ENCODE data around the gene IVL. TPM values are rescaled to one million over a fixed set of nuclear protein-coding genes. Genes with fewer than 3 reads are reported as not detected.

The IVL gene, protein sequence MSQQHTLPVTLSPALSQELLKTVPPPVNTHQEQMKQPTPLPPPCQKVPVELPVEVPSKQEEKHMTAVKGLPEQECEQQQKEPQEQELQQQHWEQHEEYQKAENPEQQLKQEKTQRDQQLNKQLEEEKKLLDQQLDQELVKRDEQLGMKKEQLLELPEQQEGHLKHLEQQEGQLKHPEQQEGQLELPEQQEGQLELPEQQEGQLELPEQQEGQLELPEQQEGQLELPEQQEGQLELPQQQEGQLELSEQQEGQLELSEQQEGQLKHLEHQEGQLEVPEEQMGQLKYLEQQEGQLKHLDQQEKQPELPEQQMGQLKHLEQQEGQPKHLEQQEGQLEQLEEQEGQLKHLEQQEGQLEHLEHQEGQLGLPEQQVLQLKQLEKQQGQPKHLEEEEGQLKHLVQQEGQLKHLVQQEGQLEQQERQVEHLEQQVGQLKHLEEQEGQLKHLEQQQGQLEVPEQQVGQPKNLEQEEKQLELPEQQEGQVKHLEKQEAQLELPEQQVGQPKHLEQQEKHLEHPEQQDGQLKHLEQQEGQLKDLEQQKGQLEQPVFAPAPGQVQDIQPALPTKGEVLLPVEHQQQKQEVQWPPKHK
- total RNA-seq, result not detected

DNA sequence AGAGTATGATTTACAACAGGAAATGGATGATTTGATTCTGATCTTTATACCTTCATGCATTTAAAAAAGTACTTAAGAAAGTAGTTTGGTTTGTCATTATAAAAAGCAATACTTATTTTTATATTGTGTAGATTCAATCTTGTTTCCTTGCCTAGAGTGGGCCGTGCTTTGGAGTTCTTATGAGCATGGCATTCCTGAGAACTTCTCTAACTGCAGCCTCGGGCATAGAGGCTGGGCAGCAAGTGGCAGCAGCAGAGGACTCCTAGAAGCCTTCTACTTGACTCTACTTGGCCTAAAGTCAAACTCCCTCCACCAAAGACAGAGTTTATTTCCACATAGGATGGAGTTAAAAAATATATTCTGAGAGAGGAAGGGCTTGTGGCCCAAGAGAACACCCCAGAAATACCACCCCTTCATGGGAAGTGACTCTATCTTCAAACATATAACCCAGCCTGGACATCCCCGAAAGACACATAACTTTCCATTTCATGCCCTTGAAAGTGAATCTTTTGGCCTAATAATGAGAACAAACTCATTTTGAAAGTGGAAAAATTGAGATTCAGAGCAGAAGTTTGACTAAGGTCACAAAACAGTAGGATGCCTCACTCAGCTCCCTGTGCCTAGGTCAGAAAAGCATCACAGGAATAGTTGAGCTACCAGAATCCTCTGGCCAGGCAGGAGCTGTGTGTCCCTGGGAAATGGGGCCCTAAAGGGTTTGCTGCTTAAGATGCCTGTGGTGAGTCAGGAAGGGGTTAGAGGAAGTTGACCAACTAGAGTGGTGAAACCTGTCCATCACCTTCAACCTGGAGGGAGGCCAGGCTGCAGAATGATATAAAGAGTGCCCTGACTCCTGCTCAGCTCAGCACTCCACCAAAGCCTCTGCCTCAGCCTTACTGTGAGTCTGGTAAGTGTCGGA is at the start of gene IVL:
Gene IVL (plus strand): TSS at position 861 of the 916 bp plus-strand sequence. CDS start 1,252 bp downstream, outside the sequence.
- Mint-ChIP-seq H3K4me3 (no peak within 1 kb of the TSS), H3K27me3 (ENCODE audit: low read depth) (peaks cover 3% of the 10 kb centered on the region), H3K4me1 (ENCODE audit: low read depth) (no peaks in the 10 kb centered on the region), H3K27ac (no peak within 1 kb of the TSS), H3K9me3 (ENCODE audit: insufficient read depth) (no peaks in the 10 kb centered on the region), H3K36me3 (ENCODE audit: low read depth) (no peaks in the 10 kb centered on the region)
- ChIA-PET CTCF (no interaction called here), POLR2A (no interaction called here)
- no peak for DNase-seq
- ATAC-seq, result no peak

DNA sequence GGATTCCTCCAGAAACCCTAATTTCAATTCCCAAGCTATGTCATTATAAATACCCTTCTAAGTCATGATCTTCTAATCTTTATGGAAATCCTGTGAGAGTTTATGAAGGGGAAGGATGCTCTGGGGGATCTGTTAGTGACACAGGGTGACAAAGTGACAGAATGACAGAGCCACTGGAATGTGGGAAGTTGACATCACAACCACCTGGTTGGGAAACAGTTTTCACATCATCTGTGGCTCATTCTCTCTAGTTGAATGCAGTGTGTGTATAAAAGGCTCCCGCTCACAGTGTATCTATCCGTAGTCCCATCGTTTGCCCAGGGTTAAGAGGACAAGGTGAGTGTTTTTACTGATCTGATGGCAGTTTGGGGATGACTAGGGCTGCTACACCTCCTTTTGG is 48.6 kb upstream of the IVL start, which contains the start of gene LCE7A:
Gene LCE7A (plus strand): TSS at position 301 of the 400 bp plus-strand sequence. CDS start 702 bp downstream, outside the sequence.
- Mint-ChIP-seq H3K27me3 (ENCODE audit: low read depth) (peaks cover 2% of the 10 kb centered on the region), H3K27ac (no peak within 1 kb of the TSS), H3K4me3 (no peak within 1 kb of the TSS), H3K9me3 (ENCODE audit: insufficient read depth) (no peaks in the 10 kb centered on the region), H3K4me1 (ENCODE audit: low read depth) (no peaks in the 10 kb centered on the region), H3K36me3 (ENCODE audit: low read depth) (no peaks in the 10 kb centered on the region)
- ChIA-PET POLR2A (no interaction called here), CTCF (interaction anchor here (2.0 kb wide), 1 partner anchor 11 kb away, joined by 6 read pairs; no protein-coding TSS in a partner anchor)
- ATAC-seq (no peak), DNase-seq (no peak)

DNA sequence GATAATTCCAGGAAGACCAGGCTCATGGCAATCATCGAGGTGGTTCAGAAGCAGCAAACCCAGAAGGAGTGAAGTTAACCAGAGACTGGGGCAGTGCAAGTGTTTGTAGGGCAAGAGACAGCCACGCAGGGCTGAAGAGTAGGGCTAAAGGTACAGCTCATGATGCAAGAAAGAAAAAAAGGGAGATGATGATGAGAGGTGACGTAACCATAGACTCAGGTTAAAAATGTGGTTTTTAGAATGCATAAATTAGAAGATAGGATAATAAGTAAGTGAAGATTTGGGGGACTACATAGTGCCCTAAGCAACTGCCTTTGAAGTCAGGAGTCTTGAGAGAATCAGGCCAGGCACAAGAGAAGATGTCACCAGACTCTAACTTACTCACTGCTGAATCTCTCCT is 48.2 kb upstream of the IVL start:
- CTCF ChIA-PET, result interaction anchor here (2.0 kb wide), 1 partner anchor 10 kb away, joined by 6 read pairs; no protein-coding TSS in a partner anchor
- DNase-seq (no peak), ATAC-seq (no peak)
- H3K4me1 Mint-ChIP-seq (ENCODE audit: low read depth), result no peaks in the 10 kb centered on the region
- no peak overlapping the region for H3K4me3 Mint-ChIP-seq
- POLR2A ChIA-PET, result no interaction called here
- no peaks in the 10 kb centered on the region for H3K9me3 Mint-ChIP-seq (ENCODE audit: insufficient read depth)
- H3K27me3 Mint-ChIP-seq (ENCODE audit: low read depth), result peaks cover 2% of the 10 kb centered on the region
- no peak overlapping the region for H3K27ac Mint-ChIP-seq
- no peaks in the 10 kb centered on the region for H3K36me3 Mint-ChIP-seq (ENCODE audit: low read depth)

DNA sequence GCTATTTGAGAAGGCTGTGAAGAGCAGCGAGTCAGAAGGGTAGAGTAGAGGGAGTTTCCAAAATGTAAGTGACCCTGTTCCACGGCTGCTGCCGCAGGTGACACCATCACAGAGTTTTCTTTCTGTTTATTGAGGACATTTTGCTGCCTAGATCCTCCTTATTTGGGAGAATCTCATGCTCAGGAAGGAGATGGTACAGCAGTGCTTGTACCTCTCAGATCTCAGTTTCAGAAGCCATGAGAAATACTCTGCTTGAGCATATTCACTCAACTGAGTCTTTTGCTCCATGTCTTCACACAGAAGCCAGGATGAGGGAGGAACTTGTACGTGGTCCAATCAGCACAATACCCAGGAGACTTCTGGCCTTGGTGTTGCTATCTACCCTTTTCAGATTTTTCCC is 47.0 kb upstream of the IVL start:
- H3K4me3 Mint-ChIP-seq, result no peak overlapping the region
- H3K9me3 Mint-ChIP-seq (ENCODE audit: insufficient read depth), result no peaks in the 10 kb centered on the region
- H3K4me1 Mint-ChIP-seq (ENCODE audit: low read depth), result no peaks in the 10 kb centered on the region
- DNase-seq (no peak), ATAC-seq (no peak)
- CTCF ChIA-PET, result interaction anchor here (1.2 kb wide), 1 partner anchor 9 kb away, joined by 7 read pairs; no protein-coding TSS in a partner anchor
- POLR2A ChIA-PET, result no interaction called here
- H3K36me3 Mint-ChIP-seq (ENCODE audit: low read depth), result no peaks in the 10 kb centered on the region
- H3K27ac Mint-ChIP-seq, result no peak overlapping the region
- peaks cover 2% of the 10 kb centered on the region for H3K27me3 Mint-ChIP-seq (ENCODE audit: low read depth)

DNA sequence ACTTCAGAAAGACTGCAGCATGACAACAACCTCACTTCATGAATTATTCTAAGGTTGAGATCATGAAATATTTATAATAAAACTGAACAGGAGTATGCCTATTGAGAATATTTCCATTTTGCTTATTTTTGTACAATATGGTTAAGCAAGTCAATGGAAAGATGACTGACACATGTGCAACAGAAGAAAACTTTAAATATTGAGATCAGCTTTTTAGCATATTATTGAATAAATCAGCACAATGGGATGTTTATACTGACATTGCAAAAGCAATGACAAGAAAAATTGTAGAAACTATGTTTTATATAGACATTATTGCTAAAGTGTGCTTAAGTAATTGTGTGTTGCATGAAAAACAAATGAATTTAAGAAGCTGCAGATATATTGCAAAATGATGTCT is 43.9 kb upstream of the IVL start:
- no peak overlapping the region for H3K4me3 Mint-ChIP-seq
- H3K27me3 Mint-ChIP-seq (ENCODE audit: low read depth), result peaks cover 2% of the 10 kb centered on the region
- CTCF ChIA-PET, result no interaction called here

DNA sequence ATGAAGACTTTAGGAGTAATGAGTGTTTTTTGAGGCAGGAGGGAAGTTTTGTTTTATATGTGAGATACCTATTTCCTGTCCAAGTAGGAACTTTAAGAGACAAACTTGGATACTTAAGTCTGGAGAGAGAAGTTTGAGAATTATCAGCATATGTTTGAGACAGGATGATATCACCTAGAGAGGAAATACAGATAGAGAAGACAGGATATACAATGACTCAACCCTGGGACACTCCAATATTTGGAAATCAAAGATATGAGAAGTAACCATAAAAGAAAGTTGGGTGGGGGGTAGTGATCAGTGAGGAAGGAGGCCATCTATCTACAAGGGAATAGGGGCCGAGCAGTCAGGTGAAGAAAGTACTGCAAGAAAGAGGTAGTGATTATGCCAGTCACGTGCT is 42.0 kb upstream of the IVL start:
- Mint-ChIP-seq H3K4me1 (ENCODE audit: low read depth) (no peaks in the 10 kb centered on the region), H3K9me3 (ENCODE audit: insufficient read depth) (no peaks in the 10 kb centered on the region), H3K4me3 (no peak overlapping the region), H3K27ac (no peak overlapping the region), H3K27me3 (ENCODE audit: low read depth) (peaks cover 2% of the 10 kb centered on the region), H3K36me3 (ENCODE audit: low read depth) (no peaks in the 10 kb centered on the region)
- DNase-seq, result no peak
- POLR2A ChIA-PET, result no interaction called here
- CTCF ChIA-PET, result no interaction called here
- no peak for ATAC-seq

More for the DNA sequence above, 43.9 kb upstream of the IVL start:
- Mint-ChIP-seq H3K27ac (no peak overlapping the region), H3K9me3 (ENCODE audit: insufficient read depth) (no peaks in the 10 kb centered on the region), H3K4me1 (ENCODE audit: low read depth) (no peaks in the 10 kb centered on the region), H3K36me3 (ENCODE audit: low read depth) (no peaks in the 10 kb centered on the region)
- ATAC-seq (no peak), DNase-seq (no peak)
- POLR2A ChIA-PET, result no interaction called here

DNA sequence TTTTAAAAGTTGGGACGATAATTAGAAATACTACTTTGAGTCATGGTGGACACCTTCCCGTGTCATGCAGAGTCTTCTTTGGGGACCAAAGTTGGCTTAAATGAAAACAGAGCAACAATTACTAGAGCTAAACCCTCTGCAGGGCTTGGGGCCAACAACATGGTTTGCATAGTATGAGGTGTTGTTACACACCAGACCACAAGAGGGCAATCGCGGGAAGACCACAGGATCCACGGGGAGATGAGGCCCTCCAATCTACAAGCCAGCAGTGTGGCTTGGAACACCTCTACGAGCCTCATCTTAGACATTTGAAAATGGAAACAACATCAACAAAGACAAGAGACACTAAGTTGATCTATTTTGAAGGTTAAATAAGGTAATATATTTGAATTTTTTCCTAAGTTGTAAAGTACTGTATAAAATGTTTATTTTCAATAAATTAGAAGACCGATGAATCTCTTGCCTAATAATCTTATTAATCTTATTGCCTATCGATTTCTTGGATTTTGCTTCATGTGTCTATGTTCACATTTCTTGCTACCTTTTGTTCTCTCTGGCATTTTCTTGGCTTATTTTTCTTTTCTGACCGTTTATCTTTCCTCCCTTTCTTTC is 38.4 kb upstream of the IVL start:
- H3K27ac Mint-ChIP-seq, result no peak overlapping the region
- no peaks in the 10 kb centered on the region for H3K36me3 Mint-ChIP-seq (ENCODE audit: low read depth)
- no peak overlapping the region for H3K4me3 Mint-ChIP-seq
- DNase-seq (peak; percentile 71), ATAC-seq (peak; percentile 80)
- no peaks in the 10 kb centered on the region for H3K9me3 Mint-ChIP-seq (ENCODE audit: insufficient read depth)
- H3K4me1 Mint-ChIP-seq (ENCODE audit: low read depth), result no peaks in the 10 kb centered on the region
- CTCF ChIA-PET, result interaction anchor here (0.7 to 2.4 kb wide), 10 partner anchors 8 to 364 kb away, joined by 3 to 11 read pairs (median 6); partner anchors contain the start of genes LCE7A and SMCP
- POLR2A ChIA-PET, result no interaction called here
- H3K27me3 Mint-ChIP-seq (ENCODE audit: low read depth), result no peaks in the 10 kb centered on the region

DNA sequence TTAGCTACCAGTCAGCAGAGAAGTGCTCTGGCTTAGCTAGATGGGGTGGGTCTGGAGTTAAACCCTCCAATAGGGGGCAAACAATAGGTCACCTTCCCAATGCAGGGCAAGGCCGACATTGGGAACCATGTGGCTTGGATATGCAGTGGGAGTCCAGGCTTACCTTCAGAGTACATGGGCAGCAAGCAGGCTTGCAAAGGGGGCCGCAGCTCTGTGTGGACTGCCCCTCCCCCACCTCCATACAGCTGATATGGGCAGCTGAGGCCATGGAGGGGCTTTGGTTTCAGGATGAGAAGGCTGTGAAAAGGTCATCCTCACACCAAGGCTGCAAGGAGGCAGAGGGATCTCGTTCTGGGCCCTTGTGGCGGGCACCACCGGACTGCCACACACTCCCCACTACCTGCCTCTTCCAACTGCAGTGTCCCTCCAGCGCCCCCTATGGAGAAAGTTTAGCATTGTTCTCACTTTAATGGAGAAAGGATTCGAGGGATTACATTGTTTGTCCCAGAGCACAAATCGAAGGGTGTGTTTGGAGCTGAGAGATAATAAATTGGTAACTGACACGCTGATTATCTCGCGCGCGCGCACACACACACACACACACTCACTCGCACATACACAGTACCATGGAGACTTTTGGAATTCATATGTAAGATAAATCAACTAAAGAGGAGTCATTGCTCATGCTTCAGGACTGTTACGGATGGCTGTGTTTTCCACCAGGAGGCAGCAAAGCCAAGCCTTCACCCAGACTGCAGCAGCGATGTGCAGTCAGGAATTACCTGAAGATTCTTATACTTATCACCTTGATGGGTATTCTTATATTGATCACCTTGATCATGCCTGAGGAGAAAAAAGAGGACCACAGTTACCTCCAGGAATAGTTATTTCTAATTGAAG is 37.3 kb upstream of the IVL start:
- H3K4me1 Mint-ChIP-seq (ENCODE audit: low read depth), result no peaks in the 10 kb centered on the region
- POLR2A ChIA-PET, result no interaction called here
- H3K9me3 Mint-ChIP-seq (ENCODE audit: insufficient read depth), result no peaks in the 10 kb centered on the region
- no peak overlapping the region for H3K27ac Mint-ChIP-seq
- H3K4me3 Mint-ChIP-seq, result no peak overlapping the region
- H3K36me3 Mint-ChIP-seq (ENCODE audit: low read depth), result no peaks in the 10 kb centered on the region
- CTCF ChIA-PET, result interaction anchor here (0.7 to 2.4 kb wide), 10 partner anchors 8 to 363 kb away, joined by 3 to 11 read pairs (median 6); partner anchors contain the start of gene LCE7A
- DNase-seq (no peak), ATAC-seq (no peak)
- H3K27me3 Mint-ChIP-seq (ENCODE audit: low read depth), result peaks cover 5% of the 10 kb centered on the region

DNA sequence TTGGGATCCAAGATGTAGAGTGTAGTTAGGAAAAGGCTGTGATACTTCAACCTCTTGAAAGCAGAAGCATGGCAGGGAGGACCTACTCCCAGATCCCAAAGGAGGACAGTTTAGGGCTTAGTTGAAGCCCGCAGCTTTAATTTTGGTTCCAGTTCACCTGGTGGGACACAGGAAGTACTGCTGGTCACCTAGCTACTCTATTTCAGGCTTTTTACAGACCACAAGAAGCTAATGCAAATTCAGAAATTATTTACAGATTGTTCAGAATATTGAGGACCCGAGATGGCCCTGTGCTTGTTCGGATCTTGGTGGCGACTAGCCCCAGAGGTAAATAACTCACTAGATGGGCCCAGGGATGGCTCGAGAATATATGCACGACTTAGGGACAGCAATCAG is 36.6 kb upstream of the IVL start:
- ATAC-seq, result no peak
- ChIA-PET POLR2A (no interaction called here), CTCF (interaction anchor here (0.7 to 2.4 kb wide), 2 partner anchors 54 to 356 kb away, joined by 3 to 11 read pairs; no protein-coding TSS in a partner anchor)

DNA sequence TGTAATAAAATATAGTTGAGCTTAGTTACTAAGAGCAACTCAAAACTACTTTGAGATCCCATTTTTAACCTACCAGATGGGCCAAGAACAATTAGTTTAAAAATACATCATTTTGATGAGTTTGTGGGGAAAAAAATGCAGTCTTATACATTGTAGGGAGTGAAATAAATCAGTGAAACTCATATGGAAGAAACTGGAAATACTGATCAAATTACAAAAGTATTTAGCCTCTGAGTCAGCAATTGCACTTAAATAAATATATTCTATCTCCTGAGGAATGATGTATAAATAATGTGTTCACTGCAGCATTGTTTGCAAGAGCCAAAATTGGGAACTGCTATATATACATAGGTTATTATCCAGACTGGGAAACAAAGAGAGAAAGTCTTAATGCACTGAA is 34.9 kb upstream of the IVL start:
- Mint-ChIP-seq H3K4me3 (no peak overlapping the region), H3K9me3 (ENCODE audit: insufficient read depth) (no peaks in the 10 kb centered on the region), H3K27ac (no peak overlapping the region), H3K36me3 (ENCODE audit: low read depth) (no peaks in the 10 kb centered on the region), H3K27me3 (ENCODE audit: low read depth) (peaks cover 5% of the 10 kb centered on the region), H3K4me1 (ENCODE audit: low read depth) (no peaks in the 10 kb centered on the region)
- ChIA-PET POLR2A (no interaction called here), CTCF (no interaction called here)
- DNase-seq (no peak), ATAC-seq (no peak)

More for the DNA sequence above, 36.6 kb upstream of the IVL start:
- Mint-ChIP-seq H3K4me1 (ENCODE audit: low read depth) (no peaks in the 10 kb centered on the region), H3K36me3 (ENCODE audit: low read depth) (no peaks in the 10 kb centered on the region), H3K9me3 (ENCODE audit: insufficient read depth) (no peaks in the 10 kb centered on the region), H3K27ac (no peak overlapping the region), H3K27me3 (ENCODE audit: low read depth) (peaks cover 5% of the 10 kb centered on the region), H3K4me3 (no peak overlapping the region)
- no peak for DNase-seq

DNA sequence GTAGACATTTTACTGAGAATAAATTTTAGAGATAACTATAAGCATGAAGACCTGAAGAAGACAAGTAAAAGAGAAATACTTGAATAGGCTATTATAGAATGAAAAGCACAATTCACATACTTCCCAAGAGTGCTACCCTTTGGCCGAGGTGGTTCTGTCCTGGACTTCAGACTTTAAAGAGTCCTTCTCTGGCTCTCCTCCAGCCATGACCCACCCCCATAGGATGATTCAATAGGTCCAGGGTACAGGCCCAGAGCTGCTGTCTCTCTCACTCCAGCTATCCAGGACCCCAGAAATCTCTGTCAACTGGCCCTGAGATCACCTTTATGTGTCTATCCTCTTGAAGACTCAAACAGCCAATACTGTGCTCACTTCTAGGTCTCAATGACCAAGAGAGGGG is 31.5 kb upstream of the IVL start:
- Mint-ChIP-seq H3K36me3 (ENCODE audit: low read depth) (no peaks in the 10 kb centered on the region), H3K4me3 (no peak overlapping the region), H3K27ac (no peak overlapping the region), H3K9me3 (ENCODE audit: insufficient read depth) (no peaks in the 10 kb centered on the region), H3K27me3 (ENCODE audit: low read depth) (peaks cover 5% of the 10 kb centered on the region), H3K4me1 (ENCODE audit: low read depth) (no peaks in the 10 kb centered on the region)
- DNase-seq, result no peak
- no peak for ATAC-seq
- ChIA-PET CTCF (no interaction called here), POLR2A (no interaction called here)
